Brain pericyte (primary cell): ENCODE data around the gene ADA.
"Not testable (repeated sequence)": the region's sequence is repeated elsewhere in the genome, so short reads cannot be mapped to it uniquely, and the experiment has no call there.

ENCODE experiments used
- DNase-seq: peaks from one replicate; pipeline ENCODE4 v3.0.0-alpha.2; 2012; ENCODE audit warnings: low read depth, low spot score

The ADA gene

DNA sequence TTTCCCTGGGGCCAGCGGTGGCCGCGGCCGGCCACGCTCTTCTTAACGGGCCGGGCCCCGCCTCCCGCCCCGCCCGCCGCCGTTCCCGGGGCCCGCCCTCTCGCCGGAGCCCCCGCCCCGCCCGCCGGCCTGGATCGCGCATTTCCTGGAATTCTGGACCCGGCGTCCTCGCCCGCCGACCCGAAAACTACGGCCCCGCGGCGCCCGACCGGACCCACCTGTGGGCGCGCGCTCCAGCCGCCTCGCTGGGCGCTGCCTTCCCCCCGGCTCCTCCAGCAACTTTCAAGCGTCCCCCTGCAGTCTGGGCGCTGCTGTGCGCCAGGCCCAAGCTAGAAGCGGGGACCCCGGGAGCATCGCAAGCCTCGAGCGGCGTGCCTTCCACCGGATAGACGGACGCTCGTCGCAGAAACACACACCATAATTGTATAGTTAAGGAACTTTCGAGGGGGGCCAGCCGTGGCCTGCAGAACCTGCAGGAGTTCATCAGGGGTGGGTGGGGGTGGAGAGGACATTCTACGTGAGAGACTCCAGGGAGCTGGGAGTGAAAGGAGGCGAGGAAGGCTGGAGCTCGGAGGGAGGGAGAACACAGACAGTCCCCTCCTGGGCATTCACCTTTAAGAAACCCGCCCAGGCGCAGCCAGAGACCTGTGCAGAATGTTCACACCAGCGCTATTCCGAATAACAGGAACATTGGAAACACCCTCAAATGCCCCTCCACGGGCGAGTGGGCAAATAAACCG lies at the start of gene ADA:
Gene ADA (minus strand): TSS at position 16 of the 740 bp plus-strand sequence. CDS start 92 bp downstream, outside the sequence.
- no peak for DNase-seq

DNA sequence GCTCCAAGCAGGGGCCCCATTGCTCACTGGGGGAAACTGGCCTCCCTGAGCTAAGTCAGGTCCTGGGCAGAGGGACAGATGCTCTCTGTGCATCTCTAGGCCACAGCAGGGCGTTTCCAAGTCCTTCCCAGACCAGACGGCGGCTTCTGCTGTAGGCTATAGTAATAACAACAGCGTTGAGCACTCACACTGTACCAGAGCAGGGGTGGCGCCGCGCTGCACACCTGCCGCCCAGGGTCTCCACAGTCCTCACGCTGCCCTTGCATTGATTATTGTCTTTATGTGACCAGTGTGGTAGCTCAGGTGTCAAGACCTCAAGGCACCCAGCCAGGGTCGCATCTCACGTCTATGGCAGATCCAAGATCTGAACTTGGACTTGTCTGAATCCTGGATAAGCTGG lies 48.8 kb upstream of the ADA start:
- DNase-seq: no peak

DNA sequence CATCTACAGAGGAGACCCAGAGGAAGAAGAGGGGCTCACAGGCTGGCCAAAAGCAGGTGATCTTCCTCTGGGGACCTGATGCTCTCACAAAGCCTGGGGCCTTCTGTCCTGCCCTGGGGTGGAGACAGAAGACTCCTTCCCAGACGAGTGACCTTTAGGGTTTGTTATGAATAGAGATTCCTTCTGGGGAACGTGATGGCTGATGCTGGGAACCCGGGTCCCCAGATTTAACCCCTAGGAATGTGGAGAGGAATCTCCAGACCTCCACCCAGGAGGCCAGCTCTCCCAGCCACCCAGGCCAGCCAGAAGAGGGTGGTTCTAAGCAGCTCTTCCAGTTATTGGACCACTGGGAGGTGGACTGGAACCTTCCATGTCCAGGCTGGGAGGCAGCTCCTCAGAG lies 46.9 kb upstream of the ADA start:
- DNase-seq: no peak

DNA sequence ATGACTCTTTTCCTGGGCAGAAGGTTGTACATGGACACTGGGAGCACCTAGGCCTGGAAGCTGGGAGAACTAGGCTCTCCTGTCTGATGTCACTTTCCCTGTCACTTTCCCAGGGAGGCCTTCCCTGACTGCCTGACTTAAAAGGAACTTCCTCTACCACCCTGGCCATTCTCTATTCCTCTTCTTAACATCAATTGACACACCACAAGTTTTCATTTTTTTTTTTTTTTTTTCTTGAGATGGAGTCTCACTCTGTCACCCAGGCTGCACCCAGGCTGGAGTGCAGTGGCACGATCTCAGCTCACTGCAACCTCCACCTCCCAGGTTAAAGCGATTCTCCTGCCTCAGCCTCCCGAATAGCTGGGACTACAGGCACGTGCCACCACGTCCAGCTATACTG lies 45.5 kb upstream of the ADA start:
- DNase-seq: not testable (repeated sequence)

DNA sequence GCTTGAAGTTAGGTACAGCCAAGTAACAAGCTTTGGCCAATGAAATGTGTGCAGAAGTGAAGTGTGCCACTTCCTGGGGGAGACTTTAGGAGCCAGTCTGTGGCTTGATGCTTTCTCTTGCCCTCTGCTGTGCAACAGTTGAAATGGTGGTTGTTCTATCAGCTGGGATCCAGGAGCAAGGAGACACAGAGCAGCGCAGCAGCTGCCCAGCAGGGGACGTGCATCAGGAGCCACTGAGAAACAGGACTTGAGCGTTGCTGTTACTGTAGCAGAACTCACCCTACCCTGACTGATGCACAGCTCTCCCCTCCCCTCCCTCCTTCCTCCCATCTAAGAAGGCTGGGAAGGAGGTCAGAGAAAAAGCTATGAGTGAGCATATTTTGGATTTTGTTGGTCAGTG lies 44.8 kb upstream of the ADA start:
- no peak for DNase-seq

DNA sequence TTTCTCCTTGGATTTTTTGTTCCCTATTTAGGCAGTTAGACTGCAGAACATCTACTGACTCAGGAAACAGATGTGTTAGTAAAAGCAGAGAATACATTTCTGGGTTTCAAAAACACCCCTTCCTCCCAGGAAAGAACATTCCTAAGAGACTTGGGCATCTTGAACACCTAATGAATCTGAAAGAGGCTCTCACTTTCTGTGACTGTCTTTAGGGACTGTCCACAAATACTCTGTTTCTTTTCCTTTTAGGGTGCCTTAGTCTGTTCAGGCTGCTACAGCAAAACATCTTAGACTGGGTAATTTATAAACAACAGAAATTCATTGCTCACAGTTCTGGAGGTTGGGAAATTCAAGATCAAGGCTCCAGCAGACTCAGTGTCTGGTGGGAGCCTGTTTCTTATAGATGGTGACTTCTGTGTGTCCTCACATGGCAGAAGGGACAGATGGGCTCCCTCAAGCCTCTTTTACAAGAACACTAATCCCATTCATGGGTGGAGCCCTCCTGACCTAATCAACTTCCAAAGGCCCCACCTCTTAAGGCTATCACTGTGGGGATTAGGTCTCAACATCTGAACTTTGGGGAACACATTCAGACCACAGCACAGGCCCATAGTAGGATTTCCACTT lies 44.3 kb upstream of the ADA start:
- DNase-seq: no peak

DNA sequence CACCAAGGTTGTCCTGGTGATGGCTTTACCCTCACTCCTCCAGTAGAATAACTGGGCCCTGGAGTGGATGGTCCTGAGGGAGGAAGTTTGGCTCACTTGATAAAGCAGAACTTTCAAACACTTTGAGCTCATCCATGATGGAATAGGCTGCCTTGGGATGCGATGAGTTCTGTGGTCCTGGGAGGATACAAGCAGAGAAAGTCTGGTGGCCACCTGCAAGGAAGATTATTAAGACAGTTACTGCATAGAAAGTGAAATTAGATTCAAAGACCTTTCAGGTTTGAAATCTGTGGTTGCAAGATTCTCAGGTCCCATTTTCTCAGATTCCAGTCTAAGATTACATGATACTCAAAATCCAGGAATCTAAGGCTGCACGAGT lies 43.8 kb upstream of the ADA start:
- DNase-seq: no peak

DNA sequence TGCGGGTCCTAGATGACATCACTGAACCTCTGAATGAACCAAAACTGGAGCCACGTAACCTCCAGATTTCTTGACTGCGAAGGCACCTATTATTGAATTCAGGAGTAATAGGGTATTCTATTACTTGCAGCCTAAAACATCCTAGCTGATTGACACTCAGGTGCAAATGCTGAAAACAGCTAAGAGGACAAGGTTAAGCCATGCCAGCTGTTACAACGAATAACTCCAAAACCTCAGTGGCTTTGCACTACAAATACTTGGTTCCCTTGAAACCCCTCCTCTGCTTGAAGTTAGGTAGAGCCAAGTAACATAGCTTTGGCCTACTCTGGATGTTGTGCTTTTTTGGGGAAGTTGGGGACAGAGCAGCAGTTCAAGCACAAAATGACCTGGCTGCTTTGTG lies 42.7 kb upstream of the ADA start:
- DNase-seq: no peak

DNA sequence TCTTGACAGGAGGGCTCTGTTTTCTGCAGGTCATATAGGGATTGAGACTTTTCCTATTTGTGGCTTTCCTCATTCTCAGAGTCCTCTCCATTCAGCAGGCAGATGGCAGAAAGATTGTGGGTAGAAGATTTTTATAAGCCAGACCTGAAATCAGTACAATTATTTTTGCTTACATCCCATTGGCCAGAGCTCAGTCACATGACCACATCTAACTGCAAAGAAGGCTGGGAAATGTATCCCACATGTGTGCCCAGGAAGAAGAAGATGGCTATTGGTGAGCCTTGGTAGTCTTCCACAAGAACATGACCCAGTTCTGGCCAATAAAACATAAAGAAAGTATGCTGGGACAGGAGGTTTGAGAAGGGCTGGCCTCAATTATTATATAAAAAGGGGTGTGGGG lies 42.1 kb upstream of the ADA start:
- no peak for DNase-seq

DNA sequence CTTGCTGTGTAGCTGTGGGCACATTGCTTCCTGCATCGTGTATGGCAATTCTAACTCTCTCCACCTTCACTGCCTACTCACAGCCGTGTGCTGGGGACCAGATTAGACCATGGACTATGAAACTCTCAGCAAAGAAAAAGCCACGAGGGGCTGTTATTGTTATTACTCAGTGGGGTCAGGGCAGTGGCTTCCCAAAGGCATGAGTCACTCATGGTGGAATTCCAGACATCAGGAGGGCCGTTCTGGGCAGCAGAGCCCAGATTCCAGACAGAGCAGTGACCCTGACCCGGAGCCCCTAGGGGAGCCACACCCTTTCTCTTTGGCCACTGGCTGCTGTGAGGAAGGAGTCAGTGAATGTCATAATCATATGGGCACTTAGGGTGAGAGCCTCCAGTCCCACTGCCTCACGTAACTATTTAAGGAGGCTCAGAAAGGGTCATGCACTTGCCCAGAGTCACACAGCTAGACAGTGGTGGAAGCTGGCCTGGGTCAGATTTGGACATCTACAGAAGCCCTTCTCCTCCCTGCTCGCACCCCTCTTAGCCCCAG lies 41.5 kb upstream of the ADA start:
- peak; percentile 86 for DNase-seq

DNA sequence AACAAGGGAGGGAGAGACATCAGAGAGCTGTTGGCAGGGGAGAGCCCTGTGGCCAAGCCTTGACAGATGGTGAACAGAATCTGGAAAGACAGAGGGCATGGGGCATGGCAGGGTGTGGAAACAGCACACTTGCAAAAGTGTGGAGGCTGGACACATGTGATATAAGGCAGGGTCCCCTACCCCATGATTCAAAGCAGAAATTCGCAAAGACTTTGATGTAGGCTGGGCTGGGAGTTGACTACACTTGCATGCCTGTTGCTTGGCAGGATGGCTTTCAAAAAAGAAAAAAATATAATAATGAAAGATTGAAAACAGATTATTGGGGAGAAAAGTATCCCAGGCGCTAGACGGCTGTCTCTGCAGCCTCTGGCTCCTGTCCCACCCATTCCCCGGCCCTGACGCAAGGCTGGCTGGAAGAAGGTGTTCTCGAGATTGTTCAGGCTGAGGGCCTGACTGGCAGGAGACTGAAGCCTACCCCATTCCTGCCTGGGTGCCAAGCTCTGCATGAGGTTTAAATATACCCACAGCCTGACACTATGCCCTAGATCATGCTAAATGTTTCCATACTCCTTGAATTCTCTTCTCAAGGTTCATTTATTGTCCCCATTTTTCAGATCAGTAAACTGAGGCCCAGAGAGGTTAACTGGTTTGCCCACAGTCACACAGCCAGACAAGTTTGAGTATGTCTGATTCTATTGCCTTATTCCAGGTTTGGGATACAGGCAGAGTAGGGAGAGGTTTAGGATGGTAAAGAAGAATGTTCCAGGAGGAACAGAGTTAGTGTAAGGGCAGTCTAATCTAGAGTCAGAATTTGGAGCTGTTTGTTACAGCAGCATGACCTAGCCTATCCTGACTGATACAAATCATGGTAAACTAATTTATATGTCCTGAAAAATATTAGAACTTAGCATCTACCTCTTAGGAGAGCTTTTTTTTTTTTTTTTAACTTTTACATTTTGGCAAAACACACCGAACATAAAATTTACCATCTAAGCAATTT lies 40.2 kb upstream of the ADA start:
- DNase-seq: no peak

DNA sequence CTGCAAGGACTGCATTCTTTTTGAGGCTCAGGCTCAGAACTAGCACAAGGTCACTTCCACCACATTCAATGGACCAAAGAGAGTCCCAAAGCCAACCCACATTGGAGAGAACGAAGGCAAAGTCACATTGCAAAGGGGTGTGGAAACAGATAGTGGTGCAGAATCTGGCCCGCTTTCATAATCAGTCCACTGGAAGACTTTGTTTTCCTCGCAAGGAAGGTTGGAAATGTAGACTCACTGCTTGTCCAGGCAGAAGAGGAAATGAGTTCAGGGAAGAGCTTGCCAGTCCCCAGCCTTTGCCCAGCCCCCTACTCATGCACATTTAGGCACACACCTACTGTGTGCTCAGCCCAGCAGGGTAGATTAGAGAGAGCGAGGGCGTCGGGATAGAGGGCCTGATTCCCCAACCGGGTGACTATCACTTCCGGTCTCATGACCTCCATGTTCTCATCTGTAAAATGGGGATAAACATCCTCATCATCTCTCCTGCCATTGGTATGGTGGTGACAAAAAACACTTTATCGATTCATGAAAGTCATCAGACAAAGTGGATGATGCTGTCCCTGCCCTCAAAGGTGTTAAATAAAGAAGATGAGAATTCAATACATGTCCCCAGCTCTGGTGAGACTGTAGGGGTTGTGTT lies 39.4 kb upstream of the ADA start:
- no peak for DNase-seq

DNA sequence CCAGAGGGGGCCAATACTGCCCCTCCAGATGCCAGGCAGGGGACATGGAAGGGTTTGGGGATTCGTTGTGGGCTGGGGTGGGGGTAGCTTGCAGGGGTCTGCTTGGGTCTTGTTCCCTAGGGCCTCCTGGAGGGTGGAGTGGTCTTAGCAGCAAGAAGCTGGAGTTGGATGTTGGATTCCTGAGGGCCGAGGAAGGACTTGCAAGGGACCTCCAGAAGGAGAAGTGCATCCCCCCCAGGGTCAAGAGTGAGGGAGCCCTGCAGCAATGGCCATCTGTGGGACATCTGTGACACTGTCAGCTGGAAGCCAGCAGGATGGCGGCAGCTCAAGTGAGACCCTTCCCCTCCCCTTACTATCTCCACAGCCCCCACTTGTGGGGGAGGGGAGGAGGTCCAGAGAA lies 38.3 kb upstream of the ADA start:
- DNase-seq: no peak

DNA sequence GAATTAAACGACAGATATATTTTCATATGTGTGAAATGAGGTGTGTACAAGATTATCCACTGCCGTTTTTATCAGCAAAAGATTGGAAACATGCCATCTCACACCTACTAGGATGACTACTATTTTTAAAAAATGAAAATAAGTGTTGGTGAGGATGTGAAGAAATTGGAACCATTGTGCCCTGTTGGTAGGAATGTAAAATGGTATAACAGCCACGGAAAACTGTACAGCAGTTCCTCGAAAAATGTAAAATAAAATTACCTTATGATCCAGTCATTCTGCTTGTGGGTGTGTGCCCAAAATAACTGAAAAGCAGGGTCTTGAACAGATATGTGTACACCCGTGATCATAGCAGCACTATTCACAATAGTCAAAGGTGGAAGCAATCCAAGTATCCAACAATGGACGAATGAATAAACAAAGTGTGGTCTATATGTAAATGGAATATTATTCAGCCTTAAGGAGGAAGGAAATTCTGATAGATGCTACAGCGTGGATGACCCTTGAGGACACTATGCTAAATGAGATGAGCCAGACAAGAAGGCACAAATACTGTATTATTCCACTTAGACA lies 36.6 kb upstream of the ADA start:
- DNase-seq: no peak

DNA sequence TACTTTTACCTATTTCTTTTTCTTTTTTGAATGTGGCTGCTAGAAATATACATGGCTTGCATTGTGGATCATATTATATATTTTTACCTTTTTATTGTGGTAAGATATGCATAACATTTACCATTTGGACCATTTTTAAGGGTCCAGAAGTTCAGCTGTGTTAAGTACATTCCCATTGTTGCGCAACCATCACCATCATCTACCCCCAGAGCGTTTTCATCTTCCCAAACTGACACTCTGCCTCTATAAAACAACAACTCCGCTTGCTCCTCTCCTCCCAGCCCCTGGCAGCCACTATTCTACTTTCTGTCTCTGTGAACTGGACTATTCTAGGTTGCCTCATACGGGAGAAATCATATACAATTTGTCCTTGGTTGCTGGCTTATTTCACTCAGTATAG lies 35.4 kb upstream of the ADA start:
- DNase-seq: no peak

DNA sequence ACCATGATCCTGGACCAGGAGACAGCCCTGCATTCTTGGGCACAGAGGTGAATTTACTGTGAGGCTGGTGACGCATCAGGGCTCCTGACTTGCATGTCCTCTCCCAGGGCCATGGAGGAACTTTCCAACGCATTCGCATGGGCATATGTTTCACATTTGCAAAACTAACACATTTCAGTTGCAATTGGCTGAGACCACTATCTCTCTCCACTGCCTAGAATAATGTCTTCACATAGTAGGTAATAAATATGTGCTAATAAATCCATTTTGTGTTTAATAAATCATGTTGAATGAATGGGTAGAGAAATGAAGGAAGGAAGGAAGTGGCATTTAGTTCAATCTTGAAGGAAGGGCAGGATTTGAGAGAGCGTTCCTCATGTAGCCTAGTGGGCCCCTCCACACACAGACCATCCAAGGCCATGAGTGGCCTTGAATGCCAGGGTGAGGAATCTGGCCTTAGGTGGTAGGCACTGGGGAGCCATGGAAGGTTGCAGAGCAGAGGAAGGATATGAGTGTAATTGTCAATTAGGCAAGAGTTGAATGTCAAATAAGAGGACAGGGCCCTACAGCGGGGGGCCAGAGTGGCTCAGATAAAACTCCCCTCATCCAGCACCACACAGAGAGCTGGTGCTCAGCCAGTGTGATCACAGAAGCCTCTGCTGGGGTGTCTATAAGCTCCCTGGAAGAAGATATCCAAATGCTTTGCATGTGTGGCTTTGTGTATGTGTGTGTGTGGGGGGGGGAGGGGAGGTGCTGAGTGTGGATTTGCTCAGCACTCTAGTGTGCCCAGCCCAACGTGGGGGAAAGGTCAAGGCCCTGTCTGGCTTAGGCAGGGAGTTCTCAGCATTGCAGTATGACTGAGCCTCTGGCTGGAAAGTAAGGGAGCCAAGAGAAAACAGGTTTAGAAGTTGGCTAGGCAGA lies 32.8 kb upstream of the ADA start:
- no peak for DNase-seq

DNA sequence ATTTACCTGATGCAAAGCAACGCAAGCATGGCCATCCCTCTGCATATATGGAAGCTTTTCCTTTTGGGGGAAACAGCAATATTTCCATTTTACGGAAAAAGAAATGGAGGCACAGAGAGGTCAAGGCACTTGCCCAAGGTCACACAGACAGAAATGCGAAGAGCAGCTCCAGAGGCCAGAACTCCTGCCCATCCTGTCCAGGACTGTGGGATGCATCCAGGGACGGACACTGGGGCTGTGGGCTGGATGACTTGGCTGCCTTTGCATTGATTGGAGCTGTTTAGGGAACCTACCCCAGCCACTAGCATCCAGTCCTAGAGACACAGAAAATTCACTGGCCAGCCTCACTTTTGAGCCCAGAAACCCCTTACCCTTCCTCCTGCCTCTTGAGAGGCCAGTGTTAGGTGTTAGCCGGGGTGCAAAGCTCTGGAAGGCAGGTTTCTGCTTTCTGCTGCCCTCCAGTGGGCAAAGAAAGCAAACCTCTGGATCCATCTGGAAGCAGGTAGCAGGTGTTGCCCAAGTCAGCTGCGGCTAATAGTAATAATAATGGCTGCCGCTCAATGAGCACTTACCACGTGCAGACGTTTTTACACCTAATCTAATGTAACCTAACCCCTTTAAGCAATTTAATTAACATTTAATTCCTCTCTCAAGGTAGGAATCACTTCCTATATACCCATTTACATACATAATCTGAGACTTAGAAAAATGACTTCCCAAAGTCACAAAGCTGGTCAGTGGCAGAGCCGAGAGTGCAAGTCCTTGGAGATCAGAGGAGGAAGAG lies 32.0 kb upstream of the ADA start:
- DNase-seq: no peak

DNA sequence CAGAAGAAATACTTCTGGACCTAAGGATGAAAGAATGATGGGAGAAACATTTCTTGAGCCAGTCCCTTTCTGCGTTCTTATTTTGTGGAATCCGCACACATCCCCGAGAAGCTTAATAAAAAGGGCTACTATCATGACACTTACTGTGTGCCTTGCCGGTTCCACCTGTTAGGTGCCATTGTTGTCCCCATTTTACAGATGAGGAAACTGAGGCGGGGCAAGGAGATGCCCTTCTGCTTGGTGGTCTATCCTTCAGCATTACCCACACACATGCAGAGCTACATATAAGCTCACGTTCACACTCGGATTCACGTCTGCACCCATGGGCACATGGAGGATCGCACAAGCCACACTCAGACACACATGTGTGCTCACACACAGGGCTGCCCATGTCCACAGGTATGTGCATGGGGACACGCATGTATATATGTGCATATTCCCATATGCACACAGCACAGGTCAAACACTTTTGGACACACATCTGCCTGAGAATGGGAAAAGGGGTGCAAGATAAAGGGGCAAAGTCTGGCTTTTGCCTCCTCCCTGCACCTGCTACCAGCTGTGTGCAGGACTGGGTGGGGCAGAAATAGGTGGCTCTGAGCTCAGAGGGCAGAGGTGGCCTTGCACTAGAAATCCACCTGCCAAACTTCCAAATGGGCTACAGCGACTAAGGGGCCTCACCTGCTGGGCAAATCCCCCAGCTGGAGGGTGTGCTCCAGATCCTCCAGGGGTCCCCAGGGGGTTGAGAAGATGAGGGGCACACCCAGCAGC lies 30.5 kb upstream of the ADA start:
- DNase-seq: no peak
